Smooth muscle cell (in vitro differentiated cells): ENCODE data around the gene PSMB5. TPM values are rescaled to one million over a fixed set of nuclear protein-coding genes. Genes with fewer than 3 reads are reported as not detected.

Experiments
- DNase-seq: peaks from one replicate; lab custom pipeline; 2025; ENCODE audit not compliant: unreplicated experiment; lab: John Stamatoyannopoulos, UW
- H2AFZ ChIP-seq: fragments of 200-600 bp; sonication (generic); 2 replicates; pipeline ENCODE4 v1.6.0; 2016; ENCODE audit warnings: antibody characterized with exemption, low read depth, mild to moderate bottlenecking
- H3F3A ChIP-seq: fragments of 200-600 bp; sonication (generic); 2 replicates; pipeline ENCODE4 v1.6.0; 2017; ENCODE audit warnings: antibody characterized with exemption, low read depth
- H3K27ac ChIP-seq: fragments of 200-600 bp; sonication (generic); 2 replicates; pipeline ENCODE4 v1.5.1; 2016; ENCODE audit warnings: low read depth, mild to moderate bottlenecking
- H3K27me3 ChIP-seq: fragments of 200-600 bp; sonication (generic); 2 replicates; pipeline ENCODE4 v1.6.1; 2016; ENCODE audit warnings: low read depth, mild to moderate bottlenecking
- H3K36me3 ChIP-seq: fragments of 200-600 bp; sonication (generic); 2 replicates; pipeline ENCODE4 v1.5.1; 2016; ENCODE audit warnings: low read depth
- H3K4me1 ChIP-seq: fragments of 200-600 bp; sonication (generic); 2 replicates; pipeline ENCODE4 v1.5.1; 2016; ENCODE audit warnings: low read depth
- H3K4me2 ChIP-seq: fragments of 200-600 bp; sonication (generic); 2 replicates; pipeline ENCODE4 v1.6.0; 2016; ENCODE audit warnings: mild to moderate bottlenecking
- H3K4me3 ChIP-seq: fragments of 200-600 bp; sonication (generic); 2 replicates; pipeline ENCODE4 v1.5.1; 2016; ENCODE audit warnings: mild to moderate bottlenecking
- H3K79me2 ChIP-seq: fragments of 200-600 bp; sonication (generic); 2 replicates; pipeline ENCODE4 v1.6.0; 2016; ENCODE audit warnings: low read depth, mild to moderate bottlenecking
- H3K9ac ChIP-seq: fragments of 200-600 bp; sonication (generic); 2 replicates; pipeline ENCODE4 v1.6.0; 2016; ENCODE audit warnings: low read depth
- H3K9me3 ChIP-seq: fragments of 200-600 bp; sonication (generic); replicated peaks from 2 replicates; pipeline ENCODE4 v1.5.1; 2016; ENCODE audit warnings: low read depth
- H4K20me1 ChIP-seq: fragments of 200-600 bp; sonication (generic); 2 replicates; pipeline ENCODE4 v1.6.0; 2016; ENCODE audit warnings: low read depth
- WGBS: methylation state at CpG from one replicate; pipeline ENCODE4 v1.1.7; 2016; ENCODE audit warnings: low lambda C conversion rate; 5-methylcytosine and 5-hydroxymethylcytosine counted together
- polyA plus RNA-seq: library from polyadenylated mRNA; unstranded; fragments of >200 nt; fragmentation: Nextera tagmentation; extraction: Ambion mirVana; gene quantifications from 2 replicates; pipeline ENCODE4 v1.2.1, GENCODE V29; 2016
- total RNA-seq: library from RNA; depleted of rRNA; stranded (reverse); fragments of >200 nt; gene quantifications from 2 replicates; pipeline ENCODE4 v1.2.3, GENCODE V29; 2014
- TF ChIP-seq, protein P1 (sequence below): fragments of 200-600 bp; sonication (generic); IDR thresholded peaks from 2 replicates; pipeline ENCODE4 v1.5.1; 2017; ENCODE audit warnings: borderline replicate concordance, mild to moderate bottlenecking, antibody characterized with exemption; ENCODE audit not compliant: insufficient read depth, poor library complexity, severe bottlenecking

PSMB5 gene
- total and polyA plus RNA-seq, 2 experiments from 2014 or later, result 183 to 374 TPM

- no peak overlapping the region for H3K4me3 ChIP-seq
- H3K4me2 ChIP-seq, result no peak overlapping the region
- peaks cover 52% of the 10 kb centered on the region for H3F3A ChIP-seq
- no peak overlapping the region for H3K9ac ChIP-seq
- WGBS, result 96% methylated on average over 21 of the region's 23 CpGs
- no peak overlapping the region for H2AFZ ChIP-seq
- no peak for DNase-seq
- peaks cover 7% of the 10 kb centered on the region for H3K36me3 ChIP-seq
- peaks cover 73% of the 10 kb centered on the region for H4K20me1 ChIP-seq
- H3K79me2 ChIP-seq, result peaks cover 54% of the 10 kb centered on the region
- no peaks in the 10 kb centered on the region for H3K9me3 ChIP-seq
- TF ChIP-seq, protein P1, sequence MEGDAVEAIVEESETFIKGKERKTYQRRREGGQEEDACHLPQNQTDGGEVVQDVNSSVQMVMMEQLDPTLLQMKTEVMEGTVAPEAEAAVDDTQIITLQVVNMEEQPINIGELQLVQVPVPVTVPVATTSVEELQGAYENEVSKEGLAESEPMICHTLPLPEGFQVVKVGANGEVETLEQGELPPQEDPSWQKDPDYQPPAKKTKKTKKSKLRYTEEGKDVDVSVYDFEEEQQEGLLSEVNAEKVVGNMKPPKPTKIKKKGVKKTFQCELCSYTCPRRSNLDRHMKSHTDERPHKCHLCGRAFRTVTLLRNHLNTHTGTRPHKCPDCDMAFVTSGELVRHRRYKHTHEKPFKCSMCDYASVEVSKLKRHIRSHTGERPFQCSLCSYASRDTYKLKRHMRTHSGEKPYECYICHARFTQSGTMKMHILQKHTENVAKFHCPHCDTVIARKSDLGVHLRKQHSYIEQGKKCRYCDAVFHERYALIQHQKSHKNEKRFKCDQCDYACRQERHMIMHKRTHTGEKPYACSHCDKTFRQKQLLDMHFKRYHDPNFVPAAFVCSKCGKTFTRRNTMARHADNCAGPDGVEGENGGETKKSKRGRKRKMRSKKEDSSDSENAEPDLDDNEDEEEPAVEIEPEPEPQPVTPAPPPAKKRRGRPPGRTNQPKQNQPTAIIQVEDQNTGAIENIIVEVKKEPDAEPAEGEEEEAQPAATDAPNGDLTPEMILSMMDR, result no peak
- H3K4me1 ChIP-seq, result peaks cover 22% of the 10 kb centered on the region
- no peaks in the 10 kb centered on the region for H3K27me3 ChIP-seq
- no peak overlapping the region for H3K27ac ChIP-seq
Observed at GRCh38 chr14:23066855-23067744, 32.4 kb upstream of the PSMB5 start.

DNA sequence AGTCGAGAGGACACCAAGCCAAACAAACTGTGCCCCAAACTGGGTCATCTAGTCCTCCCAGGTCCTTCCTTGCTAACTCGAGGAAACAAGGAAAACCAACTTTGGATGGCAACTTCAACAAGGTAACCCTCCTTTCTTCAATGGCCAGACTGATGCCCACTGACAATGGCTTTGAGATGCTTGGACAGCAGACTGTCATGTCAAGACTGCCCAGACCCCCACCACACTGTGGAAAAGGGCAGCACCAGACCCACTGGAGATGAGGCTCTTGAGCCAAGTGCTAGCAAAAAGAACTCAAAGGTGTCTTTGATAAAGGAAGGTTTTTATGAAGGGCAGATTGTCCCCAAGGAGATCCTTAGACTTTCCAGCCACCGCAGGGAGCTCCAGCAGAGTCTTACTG, 31.7 kb upstream of the PSMB5 start:
- H3K36me3 ChIP-seq, result peaks cover 7% of the 10 kb centered on the region
- TF ChIP-seq, protein P1, result no peak
- H3K9me3 ChIP-seq, result no peaks in the 10 kb centered on the region
- no peak for DNase-seq
- no peak overlapping the region for H3K4me2 ChIP-seq
- H3K27ac ChIP-seq, result no peak overlapping the region
- peaks cover 16% of the 10 kb centered on the region for H3K4me1 ChIP-seq
- H3K27me3 ChIP-seq, result no peaks in the 10 kb centered on the region
- peaks cover 73% of the 10 kb centered on the region for H4K20me1 ChIP-seq
- H3F3A ChIP-seq, result peaks cover 53% of the 10 kb centered on the region
- no peak overlapping the region for H3K9ac ChIP-seq
- peaks cover 54% of the 10 kb centered on the region for H3K79me2 ChIP-seq
- H2AFZ ChIP-seq, result no peak overlapping the region
- WGBS, result 89% methylated on average over 3 of the region's 3 CpGs
- H3K4me3 ChIP-seq, result no peak overlapping the region

- H3K9me3 ChIP-seq, result no peaks in the 10 kb centered on the region
- WGBS, result 71% methylated on average over 5 of the region's 5 CpGs
- no peak overlapping the region for H3K4me2 ChIP-seq
- H3K36me3 ChIP-seq, result peaks cover 7% of the 10 kb centered on the region
- no peaks in the 10 kb centered on the region for H3K27me3 ChIP-seq
- no peak for DNase-seq
- H3F3A ChIP-seq, result peaks cover 59% of the 10 kb centered on the region
- H3K27ac ChIP-seq, result peak overlapping the region; percentile 76
- peaks cover 40% of the 10 kb centered on the region for H3K79me2 ChIP-seq
- no peak overlapping the region for H3K9ac ChIP-seq
- no peak overlapping the region for H2AFZ ChIP-seq
- TF ChIP-seq, protein P1, result no peak
- no peak overlapping the region for H3K4me3 ChIP-seq
- H4K20me1 ChIP-seq, result peaks cover 61% of the 10 kb centered on the region
- H3K4me1 ChIP-seq, result peaks cover 6% of the 10 kb centered on the region
Observed at GRCh38 chr14:23063601-23064000, 28.9 kb upstream of the PSMB5 start.
